ENCODE data around the gene PCCA.
"Not testable (repeated sequence)": the region's sequence is repeated elsewhere in the genome, so short reads cannot be mapped to it uniquely, and the experiment has no call there.

The PCCA gene

GRCh38 chr13:100213576-100213975 is 124.7 kb downstream of the PCCA start:
- Histone ChIP-seq H3K27ac (no peak overlapping the region), H3K27me3 (ENCODE audit: insufficient read depth, low read depth, severe bottlenecking) (no peaks in the 10 kb centered on the region), H3K9me3 (ENCODE audit: severe bottlenecking) (no peaks in the 10 kb centered on the region), H3K36me3 (peaks cover 35% of the 10 kb centered on the region), H3K4me3 (ENCODE audit: low read depth, low read length) (no peak overlapping the region)
- DNase-seq = no peak
- TF ChIP-seq, protein P1, sequence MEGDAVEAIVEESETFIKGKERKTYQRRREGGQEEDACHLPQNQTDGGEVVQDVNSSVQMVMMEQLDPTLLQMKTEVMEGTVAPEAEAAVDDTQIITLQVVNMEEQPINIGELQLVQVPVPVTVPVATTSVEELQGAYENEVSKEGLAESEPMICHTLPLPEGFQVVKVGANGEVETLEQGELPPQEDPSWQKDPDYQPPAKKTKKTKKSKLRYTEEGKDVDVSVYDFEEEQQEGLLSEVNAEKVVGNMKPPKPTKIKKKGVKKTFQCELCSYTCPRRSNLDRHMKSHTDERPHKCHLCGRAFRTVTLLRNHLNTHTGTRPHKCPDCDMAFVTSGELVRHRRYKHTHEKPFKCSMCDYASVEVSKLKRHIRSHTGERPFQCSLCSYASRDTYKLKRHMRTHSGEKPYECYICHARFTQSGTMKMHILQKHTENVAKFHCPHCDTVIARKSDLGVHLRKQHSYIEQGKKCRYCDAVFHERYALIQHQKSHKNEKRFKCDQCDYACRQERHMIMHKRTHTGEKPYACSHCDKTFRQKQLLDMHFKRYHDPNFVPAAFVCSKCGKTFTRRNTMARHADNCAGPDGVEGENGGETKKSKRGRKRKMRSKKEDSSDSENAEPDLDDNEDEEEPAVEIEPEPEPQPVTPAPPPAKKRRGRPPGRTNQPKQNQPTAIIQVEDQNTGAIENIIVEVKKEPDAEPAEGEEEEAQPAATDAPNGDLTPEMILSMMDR (IDR thresholded peaks at IDR 0.05; ENCODE audit: low read depth, low read length) = no peak

GRCh38 chr13:100214886-100215285 is 126.0 kb downstream of the PCCA start:
- no peak for DNase-seq
- H3K4me3 ChIP-seq (ENCODE audit: low read depth, low read length) = no peak overlapping the region
- H3K36me3 ChIP-seq = peaks cover 29% of the 10 kb centered on the region
- no peaks in the 10 kb centered on the region for H3K9me3 ChIP-seq (ENCODE audit: severe bottlenecking)
- H3K27ac ChIP-seq = no peak overlapping the region
- no peaks in the 10 kb centered on the region for H3K27me3 ChIP-seq (ENCODE audit: insufficient read depth, low read depth, severe bottlenecking)
- TF ChIP-seq, protein P1 (IDR thresholded peaks at IDR 0.05; ENCODE audit: low read depth, low read length) = no peak

DNA sequence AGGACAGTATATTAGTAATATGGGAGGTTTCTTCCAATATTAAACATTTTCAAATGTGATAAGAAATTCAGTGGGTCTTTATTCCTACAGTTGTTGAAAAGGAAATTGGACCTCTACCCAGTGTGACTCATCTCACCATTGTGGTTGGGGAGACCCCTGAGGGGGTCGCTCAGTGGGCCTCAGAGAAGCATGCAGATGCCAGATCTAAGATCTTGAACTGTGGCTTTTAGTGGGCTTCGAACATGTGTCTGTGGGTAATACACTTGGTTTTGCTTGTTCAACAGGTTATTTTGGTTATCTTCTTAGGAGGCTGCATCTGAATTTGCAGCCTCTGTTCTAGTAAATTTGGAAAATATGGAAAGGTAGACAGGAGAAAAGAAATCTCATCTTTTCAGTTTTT is 132.3 kb downstream of the PCCA start:
- Histone ChIP-seq H3K4me3 (ENCODE audit: low read depth, low read length) (no peak overlapping the region), H3K36me3 (peaks cover 16% of the 10 kb centered on the region), H3K27ac (no peak overlapping the region), H3K27me3 (ENCODE audit: insufficient read depth, low read depth, severe bottlenecking) (no peaks in the 10 kb centered on the region), H3K9me3 (ENCODE audit: severe bottlenecking) (no peaks in the 10 kb centered on the region)
- TF ChIP-seq, protein P1 (IDR thresholded peaks at IDR 0.05; ENCODE audit: low read depth, low read length) = no peak
- DNase-seq = no peak

DNA sequence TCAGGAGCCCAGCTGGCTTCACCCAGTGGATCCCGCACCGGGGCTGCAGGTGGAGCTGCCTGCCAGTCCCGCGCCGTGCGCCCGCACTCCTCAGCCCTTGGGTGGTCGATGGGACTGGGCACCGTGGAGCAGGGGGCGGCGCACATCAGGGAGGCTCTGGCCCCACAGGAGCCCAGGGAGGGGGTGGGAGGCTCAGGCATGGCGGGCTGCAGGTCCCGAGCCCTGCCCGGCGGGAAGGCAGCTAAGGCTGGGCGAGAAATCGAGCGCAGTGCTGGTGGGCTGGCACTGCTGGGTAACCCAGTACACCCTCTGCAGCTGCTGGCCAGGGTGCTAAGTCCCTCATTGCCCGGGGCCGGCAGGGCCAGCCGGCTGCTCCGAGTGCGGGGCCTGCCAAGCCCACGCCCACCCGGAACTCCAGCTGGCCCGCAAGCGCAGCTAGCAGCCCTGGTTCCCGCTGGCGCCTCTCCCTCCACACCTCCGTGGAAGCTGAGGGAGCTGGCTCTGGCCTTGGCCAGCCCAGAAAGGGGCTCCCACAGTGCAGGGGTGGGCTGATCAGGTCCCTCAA is 135.2 kb downstream of the PCCA start:
- not testable (repeated sequence) for H3K27ac ChIP-seq; H3K4me3 ChIP-seq (ENCODE audit: low read depth, low read length); DNase-seq; H3K27me3 ChIP-seq (ENCODE audit: insufficient read depth, low read depth, severe bottlenecking); H3K36me3 ChIP-seq; H3K9me3 ChIP-seq (ENCODE audit: severe bottlenecking)

- Histone ChIP-seq H3K36me3 (peaks cover under 1% of the 10 kb centered on the region; the same call in 1 of the 2 replicates), H3K4me3 (ENCODE audit: low read depth, low read length) (no peak overlapping the region), H3K27ac (no peak overlapping the region), H3K27me3 (ENCODE audit: insufficient read depth, low read depth, severe bottlenecking) (no peaks in the 10 kb centered on the region), H3K9me3 (ENCODE audit: severe bottlenecking) (no peaks in the 10 kb centered on the region)
- DNase-seq = no peak
- TF ChIP-seq, protein P1 (IDR thresholded peaks at IDR 0.05; ENCODE audit: low read depth, low read length) = no peak
These were observed 140.7 kb downstream of the PCCA start for GRCh38 chr13:100229603-100230002.

DNA sequence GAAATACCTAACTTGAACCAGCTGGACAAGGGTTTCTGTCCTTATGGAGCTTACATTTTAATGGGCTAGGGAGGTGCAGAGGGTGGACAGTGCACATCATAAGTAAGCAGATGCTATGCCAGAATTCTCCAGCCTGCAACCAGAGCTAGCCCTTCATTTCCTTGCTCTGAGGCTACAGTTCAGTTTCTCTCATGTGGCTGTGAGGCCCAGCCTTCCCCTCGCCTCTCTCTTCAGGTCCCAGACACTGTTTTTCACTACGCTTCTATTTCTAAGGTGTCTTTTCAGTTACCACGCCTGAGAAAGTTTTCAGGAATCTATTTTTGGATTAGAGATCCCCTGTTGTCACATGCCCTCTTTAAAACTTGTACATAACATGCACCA is 141.9 kb downstream of the PCCA start:
- H3K27ac ChIP-seq = no peak overlapping the region

More for the DNA sequence above, 141.9 kb downstream of the PCCA start:
- Histone ChIP-seq H3K36me3 (no peaks in the 10 kb centered on the region), H3K27me3 (ENCODE audit: insufficient read depth, low read depth, severe bottlenecking) (no peaks in the 10 kb centered on the region), H3K9me3 (ENCODE audit: severe bottlenecking) (no peaks in the 10 kb centered on the region), H3K4me3 (ENCODE audit: low read depth, low read length) (no peak overlapping the region)
- TF ChIP-seq, protein P1 (IDR thresholded peaks at IDR 0.05; ENCODE audit: low read depth, low read length) = no peak
- DNase-seq = no peak
